NCI-H2081 (cell line): ENCODE measurements around the gene PRKCA.
"Not testable (repeated sequence)": the region's sequence is repeated elsewhere in the genome, so short reads cannot be mapped to it uniquely, and the experiment has no call there.

ENCODE experiments used
- DNase-seq, 2 experiments: peaks; one replicate each; lab custom pipeline; 2025; lab: John Stamatoyannopoulos, UW

The PRKCA gene

GRCh38 chr17:66386498-66387351 lies 84.3 kb downstream of the PRKCA start:
- peak in 1 of 2 experiments; percentile 46 for DNase-seq

- DNase-seq = no peak
Measured at GRCh38 chr17:66387392-66387981, 85.1 kb downstream of the PRKCA start.

GRCh38 chr17:66392783-66393437 lies 90.5 kb downstream of the PRKCA start:
- peak; percentile 75 to 92 for DNase-seq

- DNase-seq = no peak
Measured at GRCh38 chr17:66395961-66396360, 93.5 kb downstream of the PRKCA start.

GRCh38 chr17:66397486-66397885 lies 95.1 kb downstream of the PRKCA start:
- DNase-seq = no peak

- no peak for DNase-seq
Measured at GRCh38 chr17:66398059-66398458, 95.6 kb downstream of the PRKCA start.

- peak; percentile 25 to 54 for DNase-seq
Measured at GRCh38 chr17:66398617-66399016, 96.2 kb downstream of the PRKCA start.

GRCh38 chr17:66399441-66399840 lies 97.0 kb downstream of the PRKCA start:
- DNase-seq = no peak

GRCh38 chr17:66400041-66400688 lies 97.8 kb downstream of the PRKCA start:
- not testable (repeated sequence) for DNase-seq

GRCh38 chr17:66400698-66401097 lies 98.3 kb downstream of the PRKCA start:
- DNase-seq = no peak

- DNase-seq = no peak
Measured at GRCh38 chr17:66401364-66401763, 99.0 kb downstream of the PRKCA start.

GRCh38 chr17:66403846-66404556 lies 101.6 kb downstream of the PRKCA start:
- no peak for DNase-seq

- DNase-seq = peak; percentile 75 to 93
Measured at GRCh38 chr17:66405836-66406677, 103.6 kb downstream of the PRKCA start.

GRCh38 chr17:66406701-66407644 lies 104.6 kb downstream of the PRKCA start:
- DNase-seq = peak; percentile 57 to 76

- DNase-seq = no peak
Measured at GRCh38 chr17:66407864-66408263, 105.5 kb downstream of the PRKCA start.

GRCh38 chr17:66411520-66411919 lies 109.1 kb downstream of the PRKCA start:
- no peak for DNase-seq

GRCh38 chr17:66412857-66413558 lies 110.6 kb downstream of the PRKCA start:
- no peak for DNase-seq

GRCh38 chr17:66413559-66414520 lies 111.4 kb downstream of the PRKCA start:
- DNase-seq = no peak
